Right lobe of liver (tissue), 4 donors: Measurements from ENCODE around the gene ZKSCAN2.

Experiments
- CTCF ChIP-seq, 4 donors: fragments of 200-600 bp in 3 of 4; fragments of 450-650 bp in 1 of 4; IDR thresholded peaks; one replicate each; pipeline versions ENCODE4 v1.5.1 to v1.8.0; 2016 to 2022; ENCODE audit warnings: antibody characterized with exemption in 4 of 4, mild to moderate bottlenecking in 2 of 4
- POLR2A ChIP-seq: fragments of 450-650 bp; IDR thresholded peaks from one replicate; pipeline ENCODE4 v1.6.1; 2017; ENCODE audit warnings: antibody characterized with exemption, mild to moderate bottlenecking
- donor health status: DM: no; HTN: no; CAD: no.
- donor health status: DM: no; HTN: no; CAD: no.
- donor health status: DM: no; HTN: yes; CAD: no.

- TF ChIP-seq CTCF (IDR thresholded peaks at IDR 0.05) (no peak), POLR2A (no peak)
Measured at GRCh38 chr16:25228372-25228771, 29.3 kb downstream of the ZKSCAN2 start.
